Endodermal cell (in vitro differentiated cells): ENCODE measurements around the gene GPR39. TPM values are rescaled to one million over a fixed set of nuclear protein-coding genes. Genes with fewer than 3 reads are reported as not detected.

ENCODE experiments used
- DNase-seq: peaks from one replicate; pipeline ENCODE4 v3.0.0-alpha.2; 2017
- H3K27ac ChIP-seq: 2 replicates; pipeline ENCODE4 v1.5.1; 2013; ENCODE audit warnings: mild to moderate bottlenecking, low read depth, low read length, moderate library complexity
- H3K27me3 ChIP-seq: 2 replicates; pipeline ENCODE4 v1.6.1; 2013; ENCODE audit warnings: mild to moderate bottlenecking, low read length, moderate library complexity; ENCODE audit not compliant: insufficient read depth, control insufficient read depth, poor library complexity, severe bottlenecking
- H3K36me3 ChIP-seq: 2 replicates; pipeline ENCODE4 v1.7.0; 2013; ENCODE audit warnings: mild to moderate bottlenecking, low read length, moderate library complexity; ENCODE audit not compliant: control insufficient read depth, insufficient read depth
- H3K4me1 ChIP-seq: one replicate; pipeline ENCODE4 v1.7.0; 2013; ENCODE audit warnings: low read length; ENCODE audit not compliant: control insufficient read depth, insufficient read depth
- H3K4me3 ChIP-seq: 2 replicates; pipeline ENCODE4 v1.5.1; 2013; ENCODE audit warnings: mild to moderate bottlenecking, low read length, moderate library complexity
- H3K9ac ChIP-seq: 2 replicates; pipeline ENCODE4 v1.6.1; 2013; ENCODE audit warnings: mild to moderate bottlenecking, low read length, moderate library complexity; ENCODE audit not compliant: poor library complexity, severe bottlenecking; ENCODE audit errors: extremely low read depth
- H3K9me3 ChIP-seq: 2 replicates; pipeline ENCODE4 v1.6.1; 2013; ENCODE audit warnings: mild to moderate bottlenecking, low read length, moderate library complexity; ENCODE audit not compliant: control insufficient read depth
- H3K27ac Mint-ChIP-seq: 2 replicates; pipeline ENCODE4 v1.8.0; 2020; ENCODE audit warnings: mixed read lengths
- H3K27me3 Mint-ChIP-seq: 2 replicates; pipeline ENCODE4 v1.8.0; 2021; ENCODE audit warnings: mild to moderate bottlenecking, mixed read lengths; ENCODE audit not compliant: insufficient read depth
- H3K36me3 Mint-ChIP-seq: 2 replicates; pipeline ENCODE4 v1.8.0; 2020; ENCODE audit warnings: low read depth, mixed read lengths
- H3K4me1 Mint-ChIP-seq: 2 replicates; pipeline ENCODE4 v1.8.0; 2020; ENCODE audit warnings: mixed read lengths
- H3K4me3 Mint-ChIP-seq: 2 replicates; pipeline ENCODE4 v1.8.0; 2020; ENCODE audit warnings: mild to moderate bottlenecking, moderate library complexity, mixed read lengths
- H3K9me3 Mint-ChIP-seq: 2 replicates; pipeline ENCODE4 v1.8.0; 2020; ENCODE audit warnings: mild to moderate bottlenecking, mixed read lengths
- WGBS, 2 experiments: methylation state at CpG; one replicate each; pipeline versions ENCODE4 v1.1.5 to v1.1.7; 2013; ENCODE audit warnings: missing lambda C conversion rate in 2 of 2, mixed read lengths in 1 of 2; ENCODE audit not compliant: insufficient coverage in 1 of 2, insufficient read length in 1 of 2; 5-methylcytosine and 5-hydroxymethylcytosine counted together
- total RNA-seq, 2 donors: library from RNA; stranded (reverse); fragmentation: NEBNext Ultra II Directional in 1 of 2; extraction: Animal tissue kit (Norgen Biotek cat#: 25700) in 1 of 2; gene quantifications; 2 replicates in 1 of 2; 3 replicates in 1 of 2; pipeline ENCODE4 v1.2.1, GENCODE V29; 2021
- TF ChIP-seq, protein P1 (sequence below): fragments of 200-600 bp; sonication (generic); conservative IDR thresholded peaks from 2 replicates; pipeline ENCODE4 v1.5.0; 2021; ENCODE audit warnings: antibody characterized with exemption, mild to moderate bottlenecking

Gene GPR39
- total RNA-seq, 2 donors from 2014 or later = 9.4 to 14.6 TPM

DNA sequence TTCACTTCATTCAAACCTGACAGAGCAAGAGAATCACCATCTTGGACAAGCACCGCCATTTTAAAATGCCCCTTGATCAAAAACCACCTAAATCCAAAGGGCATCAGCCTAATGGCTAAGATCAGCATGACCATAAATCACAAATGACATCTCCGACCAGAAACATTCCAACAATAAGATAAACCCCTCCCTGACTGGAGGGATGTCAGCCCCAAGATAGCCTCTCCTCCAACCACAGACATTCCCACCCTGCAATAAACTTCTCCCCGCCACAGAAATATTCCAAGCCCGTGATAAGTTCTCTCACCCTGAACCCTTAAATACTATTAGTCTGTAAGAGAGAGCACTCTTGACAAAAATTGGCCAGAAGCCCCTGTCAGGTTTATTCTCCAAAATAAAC, 275.0 kb downstream of the GPR39 start:
- Histone ChIP-seq H3K4me1 (no peaks in the 10 kb centered on the region), H3K27ac (no peak overlapping the region), H3K36me3 (no peaks in the 10 kb centered on the region), H3K9me3 (no peaks in the 10 kb centered on the region), H3K4me3 (no peak overlapping the region), H3K27me3 (no peaks in the 10 kb centered on the region), H3K9ac (no peak overlapping the region)
- 89 to 100% methylated on average over 1 to 4 of the region's 4 CpGs for WGBS, 2 experiments
- Mint-ChIP-seq H3K4me1 (no peaks in the 10 kb centered on the region), H3K36me3 (no peaks in the 10 kb centered on the region), H3K27ac (no peak overlapping the region), H3K4me3 (no peak overlapping the region), H3K27me3 (no peaks in the 10 kb centered on the region), H3K9me3 (no peaks in the 10 kb centered on the region)
- DNase-seq = no peak
- TF ChIP-seq, protein P1, sequence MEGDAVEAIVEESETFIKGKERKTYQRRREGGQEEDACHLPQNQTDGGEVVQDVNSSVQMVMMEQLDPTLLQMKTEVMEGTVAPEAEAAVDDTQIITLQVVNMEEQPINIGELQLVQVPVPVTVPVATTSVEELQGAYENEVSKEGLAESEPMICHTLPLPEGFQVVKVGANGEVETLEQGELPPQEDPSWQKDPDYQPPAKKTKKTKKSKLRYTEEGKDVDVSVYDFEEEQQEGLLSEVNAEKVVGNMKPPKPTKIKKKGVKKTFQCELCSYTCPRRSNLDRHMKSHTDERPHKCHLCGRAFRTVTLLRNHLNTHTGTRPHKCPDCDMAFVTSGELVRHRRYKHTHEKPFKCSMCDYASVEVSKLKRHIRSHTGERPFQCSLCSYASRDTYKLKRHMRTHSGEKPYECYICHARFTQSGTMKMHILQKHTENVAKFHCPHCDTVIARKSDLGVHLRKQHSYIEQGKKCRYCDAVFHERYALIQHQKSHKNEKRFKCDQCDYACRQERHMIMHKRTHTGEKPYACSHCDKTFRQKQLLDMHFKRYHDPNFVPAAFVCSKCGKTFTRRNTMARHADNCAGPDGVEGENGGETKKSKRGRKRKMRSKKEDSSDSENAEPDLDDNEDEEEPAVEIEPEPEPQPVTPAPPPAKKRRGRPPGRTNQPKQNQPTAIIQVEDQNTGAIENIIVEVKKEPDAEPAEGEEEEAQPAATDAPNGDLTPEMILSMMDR = no peak

DNA sequence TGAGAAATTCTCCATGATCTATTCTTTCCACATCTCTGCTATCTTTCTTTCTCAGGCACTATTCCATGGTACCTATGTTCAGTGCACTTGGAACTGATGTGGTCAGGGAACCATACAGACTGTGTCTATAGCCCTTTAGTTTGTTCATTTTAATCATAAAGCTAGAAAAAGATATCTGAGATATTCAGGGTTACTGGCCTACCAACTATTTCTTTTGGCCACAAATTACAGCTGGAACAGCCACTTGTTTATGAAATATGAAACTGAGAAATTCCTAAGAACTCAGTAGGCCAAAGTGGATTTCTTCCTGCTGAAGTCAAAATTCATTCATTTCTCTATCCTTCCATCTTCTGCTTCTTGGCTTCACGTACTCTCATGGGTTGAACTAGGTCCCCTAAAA, 276.2 kb downstream of the GPR39 start:
- Histone ChIP-seq H3K9ac (no peak overlapping the region), H3K36me3 (no peaks in the 10 kb centered on the region), H3K27me3 (no peaks in the 10 kb centered on the region), H3K27ac (no peak overlapping the region), H3K4me3 (no peak overlapping the region), H3K9me3 (no peaks in the 10 kb centered on the region), H3K4me1 (no peaks in the 10 kb centered on the region)
- no peaks in the 10 kb centered on the region for H3K27me3 Mint-ChIP-seq
- no peak for DNase-seq
- TF ChIP-seq, protein P1 = no peak
- no peak overlapping the region for H3K4me3 Mint-ChIP-seq
- no peaks in the 10 kb centered on the region for H3K9me3 Mint-ChIP-seq
- H3K36me3 Mint-ChIP-seq = no peaks in the 10 kb centered on the region
- no peaks in the 10 kb centered on the region for H3K4me1 Mint-ChIP-seq
- WGBS, 2 experiments = 93 to 100% methylated on average over 1 of the region's 1 CpG
- H3K27ac Mint-ChIP-seq = no peak overlapping the region
